SK-N-SH treated with all-trans-retinoic acid at 6 μM for 48 hours (cell line): ENCODE results near the gene GMPR2.

ENCODE experiments used
- BACH2 ChIP-seq: fragments of 250-450 bp; sonication (Bioruptor Pico); IDR thresholded peaks from 2 replicates; pipeline ENCODE4 v1.9.0; 2021; ENCODE audit warnings: mild to moderate bottlenecking, borderline replicate concordance
- CSDC2 ChIP-seq: fragments of 250-450 bp; sonication (Bioruptor Pico); IDR thresholded peaks from 2 replicates; pipeline ENCODE4 v1.5.0; 2020; ENCODE audit warnings: mild to moderate bottlenecking, moderate library complexity
- OSR1 ChIP-seq: fragments of 250-450 bp; sonication (Bioruptor Pico); IDR thresholded peaks from 2 replicates; pipeline ENCODE4 v1.8.0; 2022; ENCODE audit warnings: moderate library complexity, mild to moderate bottlenecking, inconsistent platforms
- PATZ1 ChIP-seq: fragments of 250-450 bp; sonication (Bioruptor Pico); IDR thresholded peaks from 2 replicates; pipeline ENCODE4 v1.8.0; 2020; ENCODE audit warnings: mild to moderate bottlenecking, moderate library complexity, borderline replicate concordance
- RARB ChIP-seq: fragments of 250-450 bp; sonication (Bioruptor Pico); IDR thresholded peaks from 2 replicates; pipeline ENCODE4 v1.8.0; 2021; ENCODE audit warnings: mild to moderate bottlenecking, moderate library complexity
- ZC3H10 ChIP-seq: fragments of 250-450 bp; sonication (Bioruptor Pico); IDR thresholded peaks from 2 replicates; pipeline ENCODE4 v1.5.1; 2021; ENCODE audit warnings: mild to moderate bottlenecking, moderate library complexity
- ZFP30 ChIP-seq: fragments of 450-650 bp; formaldehyde crosslinking; IDR thresholded peaks from 2 replicates; pipeline ENCODE4 v1.5.0; 2022; ENCODE audit warnings: mild to moderate bottlenecking, moderate library complexity
- ZNF565 ChIP-seq: fragments of 450-650 bp; formaldehyde crosslinking; conservative IDR thresholded peaks from 2 replicates; pipeline ENCODE4 v1.5.0; 2020; ENCODE audit warnings: low read depth, mild to moderate bottlenecking, moderate library complexity
- ZNF70 ChIP-seq: fragments of 450-650 bp; formaldehyde crosslinking; IDR thresholded peaks from 2 replicates; pipeline ENCODE4 v1.5.0; 2020; ENCODE audit warnings: mild to moderate bottlenecking, moderate library complexity
- TF ChIP-seq, protein P1 (sequence below): fragments of 250-450 bp; sonication (Bioruptor Pico); IDR thresholded peaks from 2 replicates; pipeline ENCODE4 v1.5.0; 2020; ENCODE audit warnings: mild to moderate bottlenecking, moderate library complexity

- no peak for TF ChIP-seq ZNF70 (CRISPR knock-in tag)
- TF ChIP-seq ZFP30, result no peak
- TF ChIP-seq RARB (CRISPR knock-in tag), result no peak
- TF ChIP-seq ZNF565 (CRISPR knock-in tag), result no peak
- no peak for TF ChIP-seq CSDC2 (CRISPR knock-in tag)
- no peak for TF ChIP-seq ZC3H10 (CRISPR knock-in tag)
- no peak for TF ChIP-seq OSR1
- TF ChIP-seq, protein P1, sequence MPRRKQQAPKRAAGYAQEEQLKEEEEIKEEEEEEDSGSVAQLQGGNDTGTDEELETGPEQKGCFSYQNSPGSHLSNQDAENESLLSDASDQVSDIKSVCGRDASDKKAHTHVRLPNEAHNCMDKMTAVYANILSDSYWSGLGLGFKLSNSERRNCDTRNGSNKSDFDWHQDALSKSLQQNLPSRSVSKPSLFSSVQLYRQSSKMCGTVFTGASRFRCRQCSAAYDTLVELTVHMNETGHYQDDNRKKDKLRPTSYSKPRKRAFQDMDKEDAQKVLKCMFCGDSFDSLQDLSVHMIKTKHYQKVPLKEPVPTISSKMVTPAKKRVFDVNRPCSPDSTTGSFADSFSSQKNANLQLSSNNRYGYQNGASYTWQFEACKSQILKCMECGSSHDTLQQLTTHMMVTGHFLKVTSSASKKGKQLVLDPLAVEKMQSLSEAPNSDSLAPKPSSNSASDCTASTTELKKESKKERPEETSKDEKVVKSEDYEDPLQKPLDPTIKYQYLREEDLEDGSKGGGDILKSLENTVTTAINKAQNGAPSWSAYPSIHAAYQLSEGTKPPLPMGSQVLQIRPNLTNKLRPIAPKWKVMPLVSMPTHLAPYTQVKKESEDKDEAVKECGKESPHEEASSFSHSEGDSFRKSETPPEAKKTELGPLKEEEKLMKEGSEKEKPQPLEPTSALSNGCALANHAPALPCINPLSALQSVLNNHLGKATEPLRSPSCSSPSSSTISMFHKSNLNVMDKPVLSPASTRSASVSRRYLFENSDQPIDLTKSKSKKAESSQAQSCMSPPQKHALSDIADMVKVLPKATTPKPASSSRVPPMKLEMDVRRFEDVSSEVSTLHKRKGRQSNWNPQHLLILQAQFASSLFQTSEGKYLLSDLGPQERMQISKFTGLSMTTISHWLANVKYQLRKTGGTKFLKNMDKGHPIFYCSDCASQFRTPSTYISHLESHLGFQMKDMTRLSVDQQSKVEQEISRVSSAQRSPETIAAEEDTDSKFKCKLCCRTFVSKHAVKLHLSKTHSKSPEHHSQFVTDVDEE (CRISPR knock-in tag), result no peak
- no peak for TF ChIP-seq BACH2 (CRISPR knock-in tag)
- TF ChIP-seq PATZ1 (CRISPR knock-in tag), result no peak
Observed at GRCh38 chr14:24263848-24264247, 31.1 kb downstream of the GMPR2 start.
